IMR-90 (cell line): ENCODE results near the gene RPS6KA6. TPM values are rescaled to one million over a fixed set of nuclear protein-coding genes. Genes with fewer than 3 reads are reported as not detected.

Experiments
- ATAC-seq: fragments of 200-7000 bp; cut with Tn5 transposase; 2 replicates; pipeline ENCODE4 v1.9.1; 2020; ENCODE audit warnings: low read depth, mild to moderate bottlenecking, moderate library complexity
- BruUV-seq: library from RNA; stranded (reverse); fragments of 400-500 nt; replicated peaks from 2 replicates; lab custom pipeline; 2021; lab: Mats Ljungman, UMichigan
- CTCF ChIA-PET: fragments of 300-600 bp; formaldehyde crosslinking; extraction: SDS; loops from one replicate; lab custom pipeline; 2021; ENCODE audit warnings: antibody characterized with exemption; lab: Yijun Ruan, JAX
- POLR2A ChIA-PET: fragments of 300-600 bp; sonication (Branson Sonifier 250); formaldehyde crosslinking; loops from one replicate; lab custom pipeline; 2022; ENCODE audit warnings: antibody characterized with exemption; ENCODE audit not compliant: unreplicated experiment; lab: Charles Lee
- DNase-seq: peaks from one replicate; pipeline ENCODE4 v3.0.0; 2013
- H2AFZ ChIP-seq: replicated peaks from 2 replicates; pipeline ENCODE3; 2013; ENCODE audit warnings: low read length, mild to moderate bottlenecking; ENCODE audit not compliant: poor library complexity
- H2AK5ac ChIP-seq: 2 replicates; pipeline ENCODE4 v1.6.1; 2013; ENCODE audit warnings: low read depth, low read length, inconsistent platforms
- H2AK9ac ChIP-seq: replicated peaks from 2 replicates; pipeline ENCODE3; 2013; ENCODE audit warnings: mild to moderate bottlenecking, low read depth, low read length, moderate library complexity; ENCODE audit not compliant: poor library complexity
- H2BK120ac ChIP-seq: 2 replicates; pipeline ENCODE4 v1.6.1; 2013; ENCODE audit warnings: low read depth, low read length, inconsistent platforms
- H2BK15ac ChIP-seq: 3 replicates; pipeline ENCODE4 v1.6.1; 2013; ENCODE audit warnings: low read depth, low read length, inconsistent platforms
- H2BK20ac ChIP-seq: 2 replicates; pipeline ENCODE4 v1.6.1; 2013; ENCODE audit warnings: low read depth, mild to moderate bottlenecking, inconsistent platforms, low read length, moderate library complexity
- H2BK5ac ChIP-seq: 2 replicates; pipeline ENCODE4 v1.6.1; 2013; ENCODE audit warnings: mild to moderate bottlenecking, low read depth, low read length, inconsistent platforms; ENCODE audit not compliant: poor library complexity, severe bottlenecking
- H3K14ac ChIP-seq: replicated peaks from 2 replicates; pipeline ENCODE4 v1.6.1; 2013; ENCODE audit warnings: low read depth, low read length, inconsistent platforms
- H3K18ac ChIP-seq: 2 replicates; pipeline ENCODE4 v1.6.1; 2013; ENCODE audit warnings: low read depth, low read length, control low read depth
- H3K23ac ChIP-seq: 2 replicates; pipeline ENCODE4 v1.6.1; 2013; ENCODE audit warnings: low read depth, low read length, inconsistent platforms
- H3K27ac ChIP-seq: 2 replicates; pipeline ENCODE4 v1.5.1; 2013; ENCODE audit warnings: mild to moderate bottlenecking, control low read depth, low read length; ENCODE audit not compliant: insufficient read depth
- H3K27me3 ChIP-seq: 2 replicates; pipeline ENCODE4 v1.6.1; 2013; ENCODE audit warnings: low read length; ENCODE audit not compliant: control insufficient read depth, insufficient read depth
- H3K36me3 ChIP-seq: 2 replicates; pipeline ENCODE4 v1.6.1; 2013; ENCODE audit warnings: low read length, mixed read lengths; ENCODE audit not compliant: control insufficient read depth, insufficient read depth
- H3K4ac ChIP-seq: 2 replicates; pipeline ENCODE4 v1.6.1; 2013; ENCODE audit warnings: low read depth, low read length, inconsistent platforms
- H3K4me1 ChIP-seq: 2 replicates; pipeline ENCODE4 v1.6.1; 2013; ENCODE audit warnings: low read length, mixed read lengths; ENCODE audit not compliant: control insufficient read depth, insufficient read depth
- H3K4me2 ChIP-seq: 2 replicates; pipeline ENCODE4 v1.6.1; 2013; ENCODE audit warnings: low read depth, mild to moderate bottlenecking, control low read depth, low read length, moderate library complexity
- H3K4me3 ChIP-seq: 2 replicates; pipeline ENCODE4 v1.5.1; 2013; ENCODE audit warnings: low read depth, mild to moderate bottlenecking, control low read depth, low read length, moderate library complexity; ENCODE audit not compliant: insufficient read depth
- H3K56ac ChIP-seq: 2 replicates; pipeline ENCODE4 v1.6.1; 2013; ENCODE audit warnings: low read length, inconsistent platforms; ENCODE audit not compliant: insufficient read depth; ENCODE audit errors: extremely low read depth
- H3K79me1 ChIP-seq, 2 experiments: 2 replicates each; pipeline ENCODE4 v1.6.1; 2013; ENCODE audit warnings: low read length in 2 of 2, inconsistent platforms in 1 of 2, low read depth in 1 of 2
- H3K9ac ChIP-seq: 2 replicates; pipeline ENCODE4 v1.6.1; 2013; ENCODE audit warnings: low read depth, low read length, control low read depth
- H3K9me1 ChIP-seq: 2 replicates; pipeline ENCODE4 v1.6.1; 2013; ENCODE audit warnings: low read length, inconsistent platforms; ENCODE audit not compliant: insufficient read depth
- H3K9me3 ChIP-seq: 2 replicates; pipeline ENCODE4 v1.6.1; 2013; ENCODE audit warnings: low read length; ENCODE audit not compliant: control insufficient read depth, insufficient read depth
- H4K20me1 ChIP-seq: 2 replicates; pipeline ENCODE4 v1.6.1; 2013; ENCODE audit warnings: low read length, inconsistent platforms; ENCODE audit not compliant: insufficient read depth
- H4K5ac ChIP-seq: 2 replicates; pipeline ENCODE4 v1.6.1; 2013; ENCODE audit warnings: mild to moderate bottlenecking, low read depth, low read length, control low read depth
- H4K8ac ChIP-seq, 2 experiments: 2 replicates each; pipeline ENCODE4 v1.6.1; 2013; ENCODE audit warnings: low read depth in 2 of 2, low read length in 2 of 2, control low read depth in 1 of 2, inconsistent platforms in 1 of 2
- H4K91ac ChIP-seq: 2 replicates; pipeline ENCODE4 v1.6.1; 2013; ENCODE audit warnings: low read depth, low read length, inconsistent platforms; ENCODE audit not compliant: insufficient read depth
- RAD21 ChIP-seq: IDR thresholded peaks from 2 replicates; pipeline ENCODE4 v1.6.1; 2012; ENCODE audit warnings: low read length, improper control_type of control experiment
- USF2 ChIP-seq: fragments of 150-350 bp; IDR thresholded peaks from 2 replicates; pipeline ENCODE4 v1.6.1; 2017; ENCODE audit warnings: mild to moderate bottlenecking, antibody characterized with exemption, low read length, low read depth
- WGBS, 2 experiments: methylation state at CpG; one replicate each; pipeline versions ENCODE4 v1.1.5 to v1.1.7; 2013; ENCODE audit warnings: missing lambda C conversion rate in 2 of 2; ENCODE audit not compliant: insufficient read length in 1 of 2; ENCODE audit errors: extremely low coverage in 2 of 2; 5-methylcytosine and 5-hydroxymethylcytosine counted together
- dilution Hi-C: fragments of 300-500 bp; cut with HindIII; formaldehyde crosslinking; loops from one replicate; pipeline ENCODE4 v1.14.3; 2018; ENCODE audit warnings: low sequenced_read_pairs; ENCODE audit not compliant: unreplicated experiment
- in situ Hi-C: fragments of 300-500 bp; cut with MboI; formaldehyde crosslinking; loops from 3 replicates; pipeline ENCODE4 v1.14.3; 2019; ENCODE audit warnings: low sequenced_read_pairs, inconsistent platforms, mixed read lengths
- intact Hi-C: fragments of 100-400 bp; cut with micrococcal nuclease; formaldehyde crosslinking; loops from 2 replicates; pipeline ENCODE4 v1.10.0; 2022
- polyA plus RNA-seq, 3 experiments: library from polyadenylated mRNA; depleted of rRNA; stranded (reverse); fragments of >200 nt; gene quantifications; 2 replicates each; pipeline ENCODE4 v1.2.3, GENCODE V29; 2012; ENCODE audit warnings: low replicate concordance in 1 of 3
- total RNA-seq: library from RNA; depleted of rRNA; stranded (reverse); fragments of >200 nt; gene quantifications from 2 replicates; pipeline ENCODE4 v1.2.3, GENCODE V29; 2012
- TF ChIP-seq, protein P1 (sequence below): conservative IDR thresholded peaks from 2 replicates; pipeline ENCODE4 v1.5.1; 2012; ENCODE audit warnings: mild to moderate bottlenecking, low read depth, low read length, improper control_type of control experiment

The RPS6KA6 gene
- total and polyA plus RNA-seq, 2 of the 4 experiments (the other 2 are of a cell fraction), result 3.6 to 6.8 TPM

- ChIA-PET CTCF (interaction anchor here (1.2 kb wide), 1 partner anchor 142 kb away, joined by 3 read pairs; no protein-coding TSS in a partner anchor), POLR2A (no interaction called here)
- Histone ChIP-seq H2BK120ac (no peak overlapping the region), H2AK9ac (peak overlapping the region; percentile 76), H3K9ac (no peak overlapping the region), H3K9me1 (peaks cover 3% of the 10 kb centered on the region; the same call in 1 of the 2 replicates), H3K4me3 (peak overlapping the region; percentile 68), H2BK15ac (no peak overlapping the region), H3K18ac (no peak overlapping the region), H4K91ac (no peak overlapping the region), H2BK5ac (no peak overlapping the region), H3K27ac (no peak overlapping the region), H4K20me1 (no peaks in the 10 kb centered on the region), H4K5ac (no peak overlapping the region), H3K4ac (no peak overlapping the region), H3K27me3 (no peaks in the 10 kb centered on the region), H2AFZ (peak overlapping the region; percentile 89), H3K4me2 (peak overlapping the region; percentile 74), H2AK5ac (no peak overlapping the region), H3K4me1 (no peaks in the 10 kb centered on the region), H3K79me1 (no peaks in the 10 kb centered on the region), H3K23ac (no peak overlapping the region), H3K14ac (no peak overlapping the region), H2BK20ac (no peak overlapping the region), H3K56ac (no peak overlapping the region), H3K36me3 (no peaks in the 10 kb centered on the region), H4K8ac (peak overlapping the region in 1 of 2 experiments; percentile 58; a peak in 1 of 4 replicates), H3K9me3 (no peaks in the 10 kb centered on the region)
- TF ChIP-seq RAD21 (0 out of 2 replicates have a peak, but pooled peaks have one; percentile 8), USF2 (no peak)
- TF ChIP-seq, protein P1, sequence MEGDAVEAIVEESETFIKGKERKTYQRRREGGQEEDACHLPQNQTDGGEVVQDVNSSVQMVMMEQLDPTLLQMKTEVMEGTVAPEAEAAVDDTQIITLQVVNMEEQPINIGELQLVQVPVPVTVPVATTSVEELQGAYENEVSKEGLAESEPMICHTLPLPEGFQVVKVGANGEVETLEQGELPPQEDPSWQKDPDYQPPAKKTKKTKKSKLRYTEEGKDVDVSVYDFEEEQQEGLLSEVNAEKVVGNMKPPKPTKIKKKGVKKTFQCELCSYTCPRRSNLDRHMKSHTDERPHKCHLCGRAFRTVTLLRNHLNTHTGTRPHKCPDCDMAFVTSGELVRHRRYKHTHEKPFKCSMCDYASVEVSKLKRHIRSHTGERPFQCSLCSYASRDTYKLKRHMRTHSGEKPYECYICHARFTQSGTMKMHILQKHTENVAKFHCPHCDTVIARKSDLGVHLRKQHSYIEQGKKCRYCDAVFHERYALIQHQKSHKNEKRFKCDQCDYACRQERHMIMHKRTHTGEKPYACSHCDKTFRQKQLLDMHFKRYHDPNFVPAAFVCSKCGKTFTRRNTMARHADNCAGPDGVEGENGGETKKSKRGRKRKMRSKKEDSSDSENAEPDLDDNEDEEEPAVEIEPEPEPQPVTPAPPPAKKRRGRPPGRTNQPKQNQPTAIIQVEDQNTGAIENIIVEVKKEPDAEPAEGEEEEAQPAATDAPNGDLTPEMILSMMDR, result 0 out of 2 replicates have a peak, but pooled peaks have one; percentile 5
- DNase-seq (peak; percentile 64), ATAC-seq (peak; percentile 75)
- 50% methylated on average over 7 of the region's 19 CpGs; no CpG with 5 or more reads in 1 of the 2 experiments for whole genome bisulfite sequencing, 2 experiments
- intact Hi-C loops, result loop anchor here (10.0 kb wide), 1 partner anchor 316 kb away; the partner anchor contains the start of gene HDX
- no TSS peak for BruUV-seq
- in situ Hi-C loops, result no loop called here
- dilution Hi-C loops, result no loop called here
These were observed 378 bp upstream of the RPS6KA6 start for GRCh38 chrX:84188320-84188834.
